HG02981 (cell line): ENCODE data around the gene PRKN.

Source experiments
- ATAC-seq: cut with Tn5 transposase; IDR thresholded peaks from one replicate; pipeline ENCODE4 v1.9.1; 2021; ENCODE audit warnings: mild to moderate bottlenecking, moderate library complexity; ENCODE audit not compliant: unreplicated experiment

The PRKN gene

GRCh38 chr6:162153120-162153519, 574.4 kb downstream of the PRKN start:
- ATAC-seq = no peak

DNA sequence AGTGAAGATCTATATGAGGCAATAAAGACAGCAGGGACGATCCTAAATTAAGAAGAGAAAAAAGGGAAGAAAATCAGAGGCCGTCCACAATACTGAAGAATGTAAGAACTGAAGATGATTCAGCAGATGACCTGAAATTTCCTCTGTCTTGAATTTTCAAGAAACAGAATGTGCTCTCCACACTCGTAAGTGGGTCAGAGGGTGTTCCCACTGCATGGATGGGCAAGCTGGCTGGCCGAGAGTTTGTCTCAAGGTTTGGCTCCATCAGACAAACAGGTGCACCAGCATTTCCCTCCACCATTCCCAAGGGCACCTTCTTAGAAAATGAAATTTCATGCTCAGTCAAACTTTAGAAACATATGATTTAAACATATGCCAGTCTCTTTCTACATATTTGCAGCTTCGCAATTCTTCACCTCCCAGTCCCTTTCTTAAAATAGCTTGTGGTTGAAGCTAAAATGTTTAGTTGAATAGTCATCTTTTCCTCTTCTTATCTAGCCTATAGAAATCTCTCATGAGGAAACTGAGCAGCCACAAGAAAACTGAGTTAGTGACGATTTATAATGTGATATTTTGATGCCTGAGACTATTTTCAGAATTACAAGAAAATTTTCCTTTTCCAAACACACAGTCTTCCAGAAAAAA, 576.4 kb downstream of the PRKN start:
- no peak for ATAC-seq

DNA sequence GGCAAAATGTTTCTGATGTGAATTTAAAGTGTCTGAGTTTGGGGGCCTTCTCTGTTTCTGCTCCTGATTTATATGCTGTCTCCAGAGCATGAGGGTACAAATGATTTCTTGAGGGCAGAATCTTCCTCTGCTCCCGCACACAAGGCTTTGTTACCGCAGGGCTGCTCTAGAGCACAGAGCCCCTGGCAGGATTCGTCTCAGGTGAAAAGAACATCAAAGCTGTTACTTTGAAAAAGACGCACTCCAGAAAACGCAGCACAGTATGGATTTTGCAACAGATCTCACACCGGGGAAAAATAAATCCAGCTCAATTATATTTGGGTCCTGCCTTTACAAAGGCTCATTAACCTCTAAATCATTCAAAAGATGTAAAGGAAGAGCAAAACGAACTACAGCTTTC, 577.3 kb downstream of the PRKN start:
- no peak for ATAC-seq

DNA sequence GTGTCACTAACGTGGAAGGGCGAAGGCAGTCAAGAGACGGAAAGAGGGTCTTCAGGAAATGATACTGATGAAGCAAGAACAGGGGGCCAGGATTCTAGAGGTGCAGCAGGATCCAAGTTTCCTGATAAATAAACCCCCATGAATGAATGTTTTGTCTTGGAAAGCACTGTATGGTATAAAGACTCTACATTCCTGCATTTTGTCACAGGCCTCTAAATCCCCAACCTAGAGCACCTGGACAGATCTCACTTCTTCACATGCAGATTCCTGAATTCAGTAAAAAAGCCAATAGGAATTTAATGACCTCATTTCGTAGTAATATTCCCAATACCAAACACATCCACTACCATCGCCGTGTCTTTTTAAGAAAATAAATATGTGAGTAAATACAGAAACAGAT, 577.8 kb downstream of the PRKN start:
- no peak for ATAC-seq

DNA sequence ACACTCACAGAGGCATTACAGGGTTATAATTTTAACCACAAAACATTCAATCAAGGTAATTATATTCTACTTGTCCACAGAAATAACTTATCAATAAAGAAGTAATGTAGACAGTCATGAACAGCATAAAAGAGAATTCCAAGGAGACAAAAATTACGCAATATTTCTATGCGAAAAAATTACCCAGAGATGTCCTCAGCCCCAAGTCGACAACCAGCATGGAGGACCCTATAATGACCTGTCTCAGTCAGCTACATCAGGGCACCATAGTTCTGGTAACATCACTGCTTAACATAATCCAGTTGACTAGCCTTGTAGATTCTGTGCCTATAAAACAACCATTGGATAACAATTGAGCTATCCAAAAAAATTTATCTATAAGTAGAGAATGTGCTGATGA, 579.8 kb downstream of the PRKN start:
- ATAC-seq = no peak

DNA sequence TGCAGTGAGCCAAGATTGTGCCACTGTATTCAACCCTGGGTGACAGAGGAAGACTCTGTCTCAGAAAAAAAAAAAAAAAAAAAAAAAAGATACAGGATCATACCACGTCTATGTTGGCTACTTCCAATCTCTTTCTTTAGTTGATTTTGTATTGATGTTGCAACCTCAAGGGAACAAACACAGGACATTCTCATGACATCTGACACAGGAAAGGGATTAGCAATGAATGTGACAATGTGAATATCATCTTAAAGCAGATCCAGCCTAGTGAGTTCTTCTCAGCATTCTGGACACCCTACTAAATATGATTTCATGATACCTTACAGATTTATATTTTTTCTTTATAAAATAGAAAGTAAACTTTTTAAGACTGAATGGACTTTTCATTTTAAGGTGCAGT, 580.3 kb downstream of the PRKN start:
- no peak for ATAC-seq

- no peak for ATAC-seq
Observed at GRCh38 chr6:162140251-162140852, 587.2 kb downstream of the PRKN start.

GRCh38 chr6:162125659-162126058, 601.9 kb downstream of the PRKN start:
- ATAC-seq = no peak

- ATAC-seq = no peak
Observed at GRCh38 chr6:162124710-162125435, 602.7 kb downstream of the PRKN start.

- ATAC-seq = no peak
Observed at GRCh38 chr6:162123797-162124196, 603.8 kb downstream of the PRKN start.

DNA sequence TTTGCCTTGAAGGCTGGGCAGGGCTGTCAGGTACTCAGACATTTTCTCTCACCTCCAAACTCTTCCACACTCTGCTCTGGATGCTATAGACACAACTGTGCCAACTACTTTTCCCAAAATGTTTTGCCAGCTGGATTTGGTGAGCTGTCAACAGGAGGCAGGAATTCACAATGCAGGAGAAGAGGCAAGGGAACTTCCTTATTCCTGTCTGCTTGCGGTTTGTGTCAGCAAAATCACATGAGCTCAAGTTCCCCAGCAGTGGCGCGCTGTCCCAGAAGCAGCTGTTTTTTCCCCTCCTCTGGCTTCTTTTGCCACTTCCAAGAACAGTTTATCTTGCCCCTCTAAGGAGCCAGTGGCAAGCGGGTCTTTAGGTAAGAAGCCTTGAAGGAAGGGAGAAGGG, 608.2 kb downstream of the PRKN start:
- no peak for ATAC-seq

DNA sequence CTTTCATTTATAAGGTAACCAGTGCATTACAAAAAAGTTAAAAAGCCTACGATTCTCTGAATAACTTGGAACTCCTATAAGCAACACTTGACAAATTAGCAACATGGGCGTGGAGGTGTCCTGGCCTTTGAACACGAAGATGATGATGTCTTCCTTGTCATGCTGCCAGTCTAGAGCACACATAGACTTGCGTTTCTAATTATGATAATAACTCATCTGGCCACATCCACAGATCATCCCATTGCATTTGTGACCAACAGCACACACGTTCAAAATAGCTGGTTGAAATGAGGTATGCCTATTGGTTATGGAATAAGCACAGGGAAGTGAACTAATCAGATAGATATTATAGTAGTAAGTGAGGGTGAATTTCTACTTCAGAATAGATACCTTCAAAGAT, 608.9 kb downstream of the PRKN start:
- no peak for ATAC-seq

DNA sequence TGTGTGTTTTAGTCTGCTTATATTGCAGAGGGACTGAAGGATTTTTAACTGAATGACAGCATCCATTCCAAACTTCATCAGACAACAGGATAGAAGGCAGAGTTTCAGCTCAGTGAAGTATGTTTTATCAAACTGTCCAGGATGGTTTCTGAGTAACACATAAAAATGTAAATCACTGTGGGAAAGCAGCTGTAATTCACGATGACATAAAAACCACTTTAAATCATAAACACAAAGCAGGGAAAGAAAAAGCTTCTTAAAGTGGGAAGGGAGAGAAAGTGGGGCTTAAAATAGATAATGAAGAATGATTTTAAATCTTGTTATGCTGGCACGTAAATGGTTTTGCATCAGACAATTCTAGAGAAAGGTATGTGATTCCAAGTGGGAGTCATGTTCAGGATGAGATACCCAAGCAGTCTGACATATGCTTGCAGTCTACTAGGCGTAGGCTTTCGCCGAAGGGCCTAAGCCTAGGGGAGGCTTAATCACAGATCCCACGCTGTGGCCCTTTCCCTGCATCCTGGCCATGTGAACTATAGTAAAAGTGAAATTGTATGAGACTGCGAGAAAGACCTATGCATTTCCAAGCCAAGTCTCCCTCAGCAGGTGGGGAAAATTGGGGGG, 610.6 kb downstream of the PRKN start:
- ATAC-seq = no peak

GRCh38 chr6:162109480-162110050, 618.0 kb downstream of the PRKN start:
- ATAC-seq = no peak

DNA sequence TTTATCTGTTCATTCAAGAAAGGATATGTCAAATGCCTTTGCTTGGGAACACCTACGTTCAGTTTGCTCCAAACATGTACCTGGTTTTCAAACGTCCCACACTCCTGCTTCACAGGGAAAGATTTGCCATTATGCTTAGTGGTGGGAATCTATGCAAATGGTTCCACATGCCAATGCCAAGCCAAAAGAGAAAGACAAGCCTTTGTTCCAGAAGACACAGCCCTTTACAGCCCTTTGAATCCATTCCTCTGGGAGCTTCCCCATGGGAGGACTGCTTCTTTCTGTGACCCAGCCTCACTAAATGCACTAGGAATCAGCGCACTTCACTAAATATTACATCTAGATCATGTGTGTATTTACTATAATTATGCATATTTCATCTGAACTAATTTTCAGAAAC, 619.5 kb downstream of the PRKN start:
- no peak for ATAC-seq

- no peak for ATAC-seq
Observed at GRCh38 chr6:162100096-162100495, 627.5 kb downstream of the PRKN start.

DNA sequence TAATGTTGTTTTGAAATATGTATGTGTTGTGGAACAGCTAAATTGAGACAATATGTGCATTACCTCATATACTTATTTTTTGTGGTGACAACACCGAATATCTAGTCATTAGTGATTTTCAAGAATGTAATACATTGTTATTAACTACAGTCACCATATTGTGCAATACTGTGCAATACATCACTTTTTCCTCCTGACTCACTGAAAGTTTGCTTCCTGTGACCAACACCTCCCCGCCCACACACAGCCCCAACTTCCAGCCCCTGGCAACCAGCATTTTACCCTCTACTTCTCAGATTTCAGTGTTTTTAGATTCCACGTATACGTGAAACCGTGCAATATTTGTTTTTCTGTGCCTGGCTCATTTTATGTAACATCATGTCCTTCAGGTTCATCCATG, 627.9 kb downstream of the PRKN start:
- no peak for ATAC-seq

- ATAC-seq = no peak
Observed at GRCh38 chr6:162092816-162093502, 634.6 kb downstream of the PRKN start.

DNA sequence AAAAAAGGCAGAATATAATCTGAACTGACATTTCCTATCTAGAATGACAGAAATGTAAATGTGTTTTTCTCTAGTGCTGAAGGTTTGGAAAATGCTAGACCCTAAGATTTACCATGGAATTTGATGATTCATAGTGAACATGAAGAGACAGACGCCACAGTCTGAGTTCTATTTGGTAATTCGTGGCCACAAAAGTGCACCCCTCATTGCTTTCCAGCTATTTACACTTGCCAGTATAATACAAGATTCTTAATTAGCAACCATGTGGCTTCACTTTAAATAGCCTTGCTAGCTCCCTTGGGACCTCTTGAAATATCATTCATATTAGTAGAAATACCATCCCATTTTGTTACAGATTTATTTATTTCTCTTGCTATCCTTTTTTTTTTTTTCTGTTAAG, 636.8 kb downstream of the PRKN start:
- no peak for ATAC-seq

- no peak for ATAC-seq
Observed at GRCh38 chr6:162088091-162088490, 639.5 kb downstream of the PRKN start.

- ATAC-seq = no peak
Observed at GRCh38 chr6:162085561-162085960, 642.0 kb downstream of the PRKN start.
